SK-N-SH treated with all-trans-retinoic acid at 6 μM for 48 hours (cell line): ENCODE results near the gene CYP2S1.

Source experiments
- ARNTL ChIP-seq: fragments of 450-650 bp; formaldehyde crosslinking; IDR thresholded peaks from 2 replicates; pipeline ENCODE4 v1.5.0; 2020; ENCODE audit warnings: low read depth, mild to moderate bottlenecking, moderate library complexity, borderline replicate concordance
- PPARA ChIP-seq: fragments of 250-450 bp; sonication (Bioruptor Pico); IDR thresholded peaks from 2 replicates; pipeline ENCODE4 v1.5.0; 2020; ENCODE audit warnings: mild to moderate bottlenecking, borderline replicate concordance
- TCF4 ChIP-seq: fragments of 250-450 bp; sonication (Bioruptor Pico); IDR thresholded peaks from 2 replicates; pipeline ENCODE4 v1.8.0; 2021; ENCODE audit warnings: mild to moderate bottlenecking, moderate library complexity, borderline replicate concordance
- TOX ChIP-seq: fragments of 250-450 bp; sonication (Bioruptor Pico); IDR thresholded peaks from 2 replicates; pipeline ENCODE4 v1.8.0; 2021; ENCODE audit warnings: mild to moderate bottlenecking, moderate library complexity, borderline replicate concordance
- ZFP30 ChIP-seq: fragments of 450-650 bp; formaldehyde crosslinking; IDR thresholded peaks from 2 replicates; pipeline ENCODE4 v1.5.0; 2022; ENCODE audit warnings: mild to moderate bottlenecking, moderate library complexity
- TF ChIP-seq, protein P1 (sequence below): fragments of 250-450 bp; sonication (Bioruptor Pico); IDR thresholded peaks from 2 replicates; pipeline ENCODE4 v1.5.1; 2021; ENCODE audit warnings: mild to moderate bottlenecking, moderate library complexity

- TF ChIP-seq TOX, result no peak
- TF ChIP-seq TCF4 (CRISPR knock-in tag), result no peak
- no peak for TF ChIP-seq ZFP30 (CRISPR knock-in tag)
- TF ChIP-seq, protein P1, sequence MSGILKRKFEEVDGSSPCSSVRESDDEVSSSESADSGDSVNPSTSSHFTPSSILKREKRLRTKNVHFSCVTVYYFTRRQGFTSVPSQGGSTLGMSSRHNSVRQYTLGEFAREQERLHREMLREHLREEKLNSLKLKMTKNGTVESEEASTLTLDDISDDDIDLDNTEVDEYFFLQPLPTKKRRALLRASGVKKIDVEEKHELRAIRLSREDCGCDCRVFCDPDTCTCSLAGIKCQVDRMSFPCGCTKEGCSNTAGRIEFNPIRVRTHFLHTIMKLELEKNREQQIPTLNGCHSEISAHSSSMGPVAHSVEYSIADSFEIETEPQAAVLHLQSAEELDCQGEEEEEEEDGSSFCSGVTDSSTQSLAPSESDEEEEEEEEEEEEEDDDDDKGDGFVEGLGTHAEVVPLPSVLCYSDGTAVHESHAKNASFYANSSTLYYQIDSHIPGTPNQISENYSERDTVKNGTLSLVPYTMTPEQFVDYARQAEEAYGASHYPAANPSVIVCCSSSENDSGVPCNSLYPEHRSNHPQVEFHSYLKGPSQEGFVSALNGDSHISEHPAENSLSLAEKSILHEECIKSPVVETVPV (CRISPR knock-in tag), result no peak
- no peak for TF ChIP-seq PPARA (CRISPR knock-in tag)
- no peak for TF ChIP-seq ARNTL (CRISPR knock-in tag)
These were observed 18.6 kb upstream of the CYP2S1 start for GRCh38 chr19:41174297-41174928.
